SK-N-SH (cell line): ENCODE data around the gene LINC00305.

Experiments
- CHD2 ChIP-seq: fragments of 150-350 bp; IDR thresholded peaks from 2 replicates; pipeline ENCODE4 v1.6.1; 2018; ENCODE audit warnings: low read length; ENCODE audit not compliant: partially characterized antibody
- EZH2phosphoT487 ChIP-seq: fragments of 200-600 bp; sonication (generic); IDR thresholded peaks from 2 replicates; pipeline ENCODE4 v1.6.1; 2017; ENCODE audit warnings: low read depth, mixed run types, mild to moderate bottlenecking, antibody characterized with exemption, moderate library complexity, borderline replicate concordance
- GATA2 ChIP-seq: sonication (generic); formaldehyde crosslinking; IDR thresholded peaks from 2 replicates; pipeline ENCODE4 v1.5.0; 2020; ENCODE audit warnings: mild to moderate bottlenecking, missing genetic modification reagents
- JUND ChIP-seq: IDR thresholded peaks from 2 replicates; pipeline ENCODE4 v1.4.0; 2012
- MXI1 ChIP-seq: IDR thresholded peaks from 2 replicates; pipeline ENCODE4 v1.6.1; 2012; ENCODE audit warnings: mild to moderate bottlenecking, low read depth, low read length, improper control_type of control experiment
- NRF1 ChIP-seq: IDR thresholded peaks from 2 replicates; pipeline ENCODE4 v1.6.1; 2012; ENCODE audit warnings: low read depth, mild to moderate bottlenecking, low read length
- POLR2AphosphoS5 ChIP-seq: IDR thresholded peaks from 2 replicates; pipeline ENCODE4 v1.6.1; 2012; ENCODE audit warnings: low read depth, low read length
- RAD21 ChIP-seq: IDR thresholded peaks from 2 replicates; pipeline ENCODE4 v1.6.1; 2012; ENCODE audit warnings: mild to moderate bottlenecking, low read length
- RCOR1 ChIP-seq: fragments of 150-350 bp; IDR thresholded peaks from 2 replicates; pipeline ENCODE4 v1.6.1; 2017; ENCODE audit warnings: antibody characterized with exemption, low read length
- RFX5 ChIP-seq: IDR thresholded peaks from 2 replicates; pipeline ENCODE4 v1.6.1; 2012; ENCODE audit warnings: mild to moderate bottlenecking, improper control_type of control experiment, low read length
- YY1 ChIP-seq: IDR thresholded peaks from 2 replicates; pipeline ENCODE4 v1.4.0; 2012; ENCODE audit warnings: low read depth, mild to moderate bottlenecking
- TF ChIP-seq, protein P1 (sequence below): fragments of 200-600 bp; sonication (generic); IDR thresholded peaks from 2 replicates; pipeline ENCODE4 v1.6.1; 2017; ENCODE audit warnings: antibody characterized with exemption, mild to moderate bottlenecking, moderate library complexity
- TF ChIP-seq, protein P2 (sequence below): IDR thresholded peaks from 2 replicates; pipeline ENCODE4 v1.4.0; 2012; ENCODE audit warnings: low read depth

DNA sequence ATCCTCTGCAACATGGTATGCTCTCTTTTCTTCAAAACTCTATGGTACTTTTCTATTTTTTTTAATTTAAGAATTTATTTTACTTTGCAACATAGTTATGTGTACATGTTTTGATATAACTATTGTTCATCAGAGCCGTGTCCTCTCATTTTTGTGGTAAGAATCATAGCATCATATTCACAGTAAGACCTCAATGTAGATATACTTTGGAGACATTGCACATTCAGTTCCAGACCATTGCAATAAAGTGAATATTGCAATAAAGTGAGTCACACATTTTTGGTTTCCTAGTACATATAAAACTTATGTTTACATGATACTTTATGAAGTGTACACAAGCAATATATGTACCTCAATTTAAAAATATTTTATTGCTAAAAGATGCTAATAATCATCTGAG, 22.7 kb upstream of the LINC00305 start:
- TF ChIP-seq POLR2AphosphoS5: no peak
- TF ChIP-seq YY1: no peak
- TF ChIP-seq, protein P1, sequence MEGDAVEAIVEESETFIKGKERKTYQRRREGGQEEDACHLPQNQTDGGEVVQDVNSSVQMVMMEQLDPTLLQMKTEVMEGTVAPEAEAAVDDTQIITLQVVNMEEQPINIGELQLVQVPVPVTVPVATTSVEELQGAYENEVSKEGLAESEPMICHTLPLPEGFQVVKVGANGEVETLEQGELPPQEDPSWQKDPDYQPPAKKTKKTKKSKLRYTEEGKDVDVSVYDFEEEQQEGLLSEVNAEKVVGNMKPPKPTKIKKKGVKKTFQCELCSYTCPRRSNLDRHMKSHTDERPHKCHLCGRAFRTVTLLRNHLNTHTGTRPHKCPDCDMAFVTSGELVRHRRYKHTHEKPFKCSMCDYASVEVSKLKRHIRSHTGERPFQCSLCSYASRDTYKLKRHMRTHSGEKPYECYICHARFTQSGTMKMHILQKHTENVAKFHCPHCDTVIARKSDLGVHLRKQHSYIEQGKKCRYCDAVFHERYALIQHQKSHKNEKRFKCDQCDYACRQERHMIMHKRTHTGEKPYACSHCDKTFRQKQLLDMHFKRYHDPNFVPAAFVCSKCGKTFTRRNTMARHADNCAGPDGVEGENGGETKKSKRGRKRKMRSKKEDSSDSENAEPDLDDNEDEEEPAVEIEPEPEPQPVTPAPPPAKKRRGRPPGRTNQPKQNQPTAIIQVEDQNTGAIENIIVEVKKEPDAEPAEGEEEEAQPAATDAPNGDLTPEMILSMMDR: no peak
- no peak for TF ChIP-seq EZH2phosphoT487
- no peak for TF ChIP-seq GATA2 (CRISPR knock-in tag)
- TF ChIP-seq RCOR1: no peak
- no peak for TF ChIP-seq RAD21
- no peak for TF ChIP-seq NRF1
- no peak for TF ChIP-seq MXI1
- TF ChIP-seq, protein P2, sequence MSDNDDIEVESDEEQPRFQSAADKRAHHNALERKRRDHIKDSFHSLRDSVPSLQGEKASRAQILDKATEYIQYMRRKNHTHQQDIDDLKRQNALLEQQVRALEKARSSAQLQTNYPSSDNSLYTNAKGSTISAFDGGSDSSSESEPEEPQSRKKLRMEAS: no peak
- no peak for TF ChIP-seq RFX5
- no peak for TF ChIP-seq JUND
- TF ChIP-seq CHD2: no peak
